WERI-Rb-1 (cell line): ENCODE measurements around the gene ELOVL3.
A peak's percentile ranks its signal among the peaks of the same experiment; 100 is the strongest.

Source experiments
- DNase-seq: peaks from one replicate; pipeline ENCODE4 v3.0.0-alpha.2; 2020
- H3K27ac ChIP-seq: fragments of 250-450 bp; sonication (Bioruptor Pico); 2 replicates; pipeline ENCODE4 v1.5.1; 2020; ENCODE audit warnings: mild to moderate bottlenecking, moderate library complexity
- H3K27me3 ChIP-seq: fragments of 250-450 bp; sonication (Bioruptor Pico); 2 replicates; pipeline ENCODE4 v1.5.1; 2021; ENCODE audit warnings: mild to moderate bottlenecking, low read depth, moderate library complexity; ENCODE audit not compliant: insufficient read depth, severe bottlenecking
- H3K36me3 ChIP-seq: fragments of 250-450 bp; sonication (Bioruptor Pico); 2 replicates; pipeline ENCODE4 v1.5.1; 2020; ENCODE audit warnings: mild to moderate bottlenecking, moderate library complexity
- H3K4me3 ChIP-seq: 2 replicates; pipeline ENCODE4 v1.5.1; 2011; ENCODE audit warnings: low read depth, mild to moderate bottlenecking, control low read depth, low read length
- H3K9me3 ChIP-seq: fragments of 250-450 bp; sonication (Bioruptor Pico); 2 replicates; pipeline ENCODE4 v1.5.1; 2021; ENCODE audit warnings: mild to moderate bottlenecking, moderate library complexity; ENCODE audit not compliant: severe bottlenecking
- CTCF ChIP-seq: IDR thresholded peaks from 2 replicates; pipeline ENCODE4 v1.5.1; 2011; ENCODE audit warnings: low read depth, mild to moderate bottlenecking, control low read depth, inconsistent platforms, low read length

Gene ELOVL3

GRCh38 chr10:102222797-102223196 lies 3.3 kb upstream of the ELOVL3 start:
- H3K9me3 ChIP-seq, result no peaks in the 10 kb centered on the region
- H3K4me3 ChIP-seq, result no peak overlapping the region
- no peak for TF ChIP-seq CTCF
- H3K36me3 ChIP-seq, result no peaks in the 10 kb centered on the region
- no peaks in the 10 kb centered on the region for H3K27me3 ChIP-seq
- DNase-seq, result no peak
- H3K27ac ChIP-seq, result no peak overlapping the region

GRCh38 chr10:102226542-102226870 lies 407 bp downstream of the ELOVL3 start:
- no peak overlapping the region for H3K4me3 ChIP-seq
- no peaks in the 10 kb centered on the region for H3K36me3 ChIP-seq

GRCh38 chr10:102227050-102227449 lies 951 bp downstream of the ELOVL3 start:
- Histone ChIP-seq H3K27me3 (no peaks in the 10 kb centered on the region), H3K9me3 (no peaks in the 10 kb centered on the region), H3K27ac (no peak overlapping the region), H3K4me3 (no peak overlapping the region), H3K36me3 (no peaks in the 10 kb centered on the region)
- TF ChIP-seq CTCF, result no peak
- no peak for DNase-seq

More at GRCh38 chr10:102226542-102226870, 407 bp downstream of the ELOVL3 start:
- Histone ChIP-seq H3K27ac (no peak overlapping the region), H3K27me3 (no peaks in the 10 kb centered on the region), H3K9me3 (no peaks in the 10 kb centered on the region)
- no peak for DNase-seq
- no peak for TF ChIP-seq CTCF

- Histone ChIP-seq H3K27ac (no peak overlapping the region), H3K9me3 (no peaks in the 10 kb centered on the region), H3K4me3 (peak overlapping the region; percentile 41), H3K27me3 (no peaks in the 10 kb centered on the region), H3K36me3 (no peaks in the 10 kb centered on the region)
- peak; percentile 98 for TF ChIP-seq CTCF
- DNase-seq, result peak; percentile 85
These were observed 3.7 kb downstream of the ELOVL3 start for GRCh38 chr10:102229810-102230263.

- H3K4me3 ChIP-seq, result peak overlapping the region; percentile 41
These were observed 4.3 kb downstream of the ELOVL3 start for GRCh38 chr10:102230264-102230860.

More at GRCh38 chr10:102230264-102230860, 4.3 kb downstream of the ELOVL3 start:
- Histone ChIP-seq H3K9me3 (no peaks in the 10 kb centered on the region), H3K27me3 (no peaks in the 10 kb centered on the region), H3K36me3 (no peaks in the 10 kb centered on the region), H3K27ac (no peak overlapping the region)
- TF ChIP-seq CTCF, result no peak
- DNase-seq, result peak; percentile 56
